ENCODE results near the gene EXOC6B. TPM values are rescaled to one million over a fixed set of nuclear protein-coding genes. Genes with fewer than 3 reads are reported as not detected.

The EXOC6B gene
- total RNA-seq, 1 donor from 2014 or later = 32.4 TPM

DNA sequence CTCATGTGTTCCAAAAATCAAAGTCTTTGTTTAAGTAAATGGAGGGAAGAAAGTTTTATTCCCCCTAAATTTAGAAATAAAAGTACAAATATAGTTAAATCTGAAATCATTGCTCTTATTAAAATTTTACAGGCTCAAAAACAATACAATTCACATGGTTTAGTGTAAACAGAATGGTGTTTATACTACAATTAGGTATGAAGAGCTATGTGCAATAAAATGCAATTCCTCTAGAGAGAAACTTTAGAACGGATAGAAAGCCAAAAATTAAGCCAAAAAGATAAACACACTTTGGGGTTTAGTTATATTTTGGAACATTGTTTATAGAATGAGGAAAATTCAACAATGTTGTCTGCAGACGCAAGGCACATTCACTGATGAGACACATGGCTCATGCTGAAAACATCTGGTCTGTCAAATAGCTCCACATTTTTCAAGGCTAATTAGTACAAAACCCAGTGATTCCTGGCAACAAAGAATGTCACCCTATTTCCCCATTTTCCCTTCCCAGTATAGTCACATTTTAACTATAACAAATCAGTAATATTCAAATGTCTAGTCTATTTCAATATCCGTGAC lies 103.3 kb downstream of the EXOC6B start:
- no peak for DNase-seq (ENCODE audit: low spot score in 2 of 2)
- Histone ChIP-seq H3K9me3 (no peaks in the 10 kb centered on the region), H3K36me3 (peaks cover 0 to 7% of the 10 kb centered on the region in 2 donors), H3K27ac (no peak overlapping the region), H3K27me3 (no peaks in the 10 kb centered on the region), H3K4me3 (no peak overlapping the region), H3K4me1 (no peaks in the 10 kb centered on the region)
- TF ChIP-seq, protein P1, sequence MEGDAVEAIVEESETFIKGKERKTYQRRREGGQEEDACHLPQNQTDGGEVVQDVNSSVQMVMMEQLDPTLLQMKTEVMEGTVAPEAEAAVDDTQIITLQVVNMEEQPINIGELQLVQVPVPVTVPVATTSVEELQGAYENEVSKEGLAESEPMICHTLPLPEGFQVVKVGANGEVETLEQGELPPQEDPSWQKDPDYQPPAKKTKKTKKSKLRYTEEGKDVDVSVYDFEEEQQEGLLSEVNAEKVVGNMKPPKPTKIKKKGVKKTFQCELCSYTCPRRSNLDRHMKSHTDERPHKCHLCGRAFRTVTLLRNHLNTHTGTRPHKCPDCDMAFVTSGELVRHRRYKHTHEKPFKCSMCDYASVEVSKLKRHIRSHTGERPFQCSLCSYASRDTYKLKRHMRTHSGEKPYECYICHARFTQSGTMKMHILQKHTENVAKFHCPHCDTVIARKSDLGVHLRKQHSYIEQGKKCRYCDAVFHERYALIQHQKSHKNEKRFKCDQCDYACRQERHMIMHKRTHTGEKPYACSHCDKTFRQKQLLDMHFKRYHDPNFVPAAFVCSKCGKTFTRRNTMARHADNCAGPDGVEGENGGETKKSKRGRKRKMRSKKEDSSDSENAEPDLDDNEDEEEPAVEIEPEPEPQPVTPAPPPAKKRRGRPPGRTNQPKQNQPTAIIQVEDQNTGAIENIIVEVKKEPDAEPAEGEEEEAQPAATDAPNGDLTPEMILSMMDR (IDR thresholded peaks at IDR 0.05) = no peak
- intact Hi-C loops (cut with DNase I) = no loop called here

DNA sequence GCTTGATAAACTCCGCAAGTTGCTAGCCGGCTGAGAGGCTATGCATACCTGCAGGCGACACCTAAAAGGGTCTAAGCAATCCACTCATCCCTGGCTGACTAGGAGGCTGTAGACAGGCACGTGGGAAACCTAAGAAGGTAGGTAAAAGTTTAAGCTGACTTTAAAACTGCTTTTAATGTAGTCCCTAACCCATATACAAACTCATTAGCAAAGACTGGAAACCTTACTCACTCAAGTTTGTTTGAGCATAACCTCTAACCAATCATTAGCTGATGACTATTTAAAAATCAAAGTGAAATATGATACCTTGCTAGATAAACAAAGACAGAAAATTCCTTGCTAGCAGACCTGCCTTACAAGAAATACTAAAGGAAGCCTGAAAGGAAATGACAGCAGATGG lies 106.4 kb downstream of the EXOC6B start:
- H3K9me3 ChIP-seq = no peaks in the 10 kb centered on the region
- no peak overlapping the region for H3K4me3 ChIP-seq
- intact Hi-C loops (cut with DNase I) = no loop called here
- peaks cover 0 to 11% of the 10 kb centered on the region in 2 donors for H3K36me3 ChIP-seq
- DNase-seq (ENCODE audit: low spot score in 2 of 2) = no peak
- H3K27ac ChIP-seq = no peak overlapping the region
- H3K4me1 ChIP-seq = no peaks in the 10 kb centered on the region
- H3K27me3 ChIP-seq = no peaks in the 10 kb centered on the region
- TF ChIP-seq, protein P1 (IDR thresholded peaks at IDR 0.05) = no peak

DNA sequence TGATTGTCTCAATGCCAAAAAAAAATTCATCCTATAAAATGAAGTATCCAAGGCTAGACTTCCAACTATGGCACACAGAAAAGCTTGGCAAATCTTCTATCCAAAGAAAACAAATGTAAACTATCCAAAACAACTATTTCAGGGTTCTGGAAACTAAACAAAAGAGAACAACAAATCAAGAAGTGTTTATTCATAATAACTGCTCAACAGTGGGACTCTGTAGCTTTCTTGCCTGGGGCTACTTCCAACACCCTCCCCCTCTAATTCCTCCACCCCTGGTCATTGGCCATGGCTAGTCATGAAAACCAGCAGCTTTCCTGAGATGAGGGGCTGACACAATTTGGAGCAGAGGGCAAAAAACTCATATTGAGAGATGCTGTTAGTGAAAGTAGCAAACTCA lies 107.0 kb downstream of the EXOC6B start:
- H3K9me3 ChIP-seq = no peaks in the 10 kb centered on the region
- H3K27ac ChIP-seq = no peak overlapping the region
- TF ChIP-seq, protein P1 (IDR thresholded peaks at IDR 0.05) = no peak
- peaks cover 0 to 11% of the 10 kb centered on the region in 2 donors for H3K36me3 ChIP-seq
- intact Hi-C loops (cut with DNase I) = no loop called here
- H3K4me1 ChIP-seq = no peaks in the 10 kb centered on the region
- no peak overlapping the region for H3K4me3 ChIP-seq
- DNase-seq (ENCODE audit: low spot score in 2 of 2) = no peak
- H3K27me3 ChIP-seq = no peaks in the 10 kb centered on the region

DNA sequence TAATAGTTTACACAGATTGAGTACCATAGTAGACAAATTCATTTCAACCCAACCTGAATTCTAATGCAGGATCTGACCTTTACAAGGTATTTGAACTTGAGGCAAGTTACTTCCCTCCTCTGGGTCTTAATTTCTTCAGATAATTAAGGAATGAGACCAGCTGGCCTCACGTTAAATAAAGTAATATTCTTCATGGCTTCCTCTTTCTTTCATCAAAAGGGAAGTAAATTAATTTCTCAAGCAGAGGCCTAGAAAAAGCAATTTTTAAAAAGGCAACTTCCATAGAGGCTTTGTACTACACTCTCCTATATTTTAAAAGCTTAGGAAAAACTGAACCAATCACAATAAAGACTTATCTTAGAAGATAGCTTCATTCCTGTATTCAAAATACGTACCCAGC lies 109.2 kb downstream of the EXOC6B start:
- Histone ChIP-seq H3K27ac (no peak overlapping the region), H3K4me3 (no peak overlapping the region), H3K4me1 (no peaks in the 10 kb centered on the region), H3K27me3 (no peaks in the 10 kb centered on the region), H3K36me3 (peaks cover 0 to 14% of the 10 kb centered on the region in 2 donors), H3K9me3 (no peaks in the 10 kb centered on the region)
- intact Hi-C loops (cut with DNase I) = no loop called here
- no peak for DNase-seq (ENCODE audit: low spot score in 2 of 2)
- TF ChIP-seq, protein P1 (IDR thresholded peaks at IDR 0.05) = no peak

DNA sequence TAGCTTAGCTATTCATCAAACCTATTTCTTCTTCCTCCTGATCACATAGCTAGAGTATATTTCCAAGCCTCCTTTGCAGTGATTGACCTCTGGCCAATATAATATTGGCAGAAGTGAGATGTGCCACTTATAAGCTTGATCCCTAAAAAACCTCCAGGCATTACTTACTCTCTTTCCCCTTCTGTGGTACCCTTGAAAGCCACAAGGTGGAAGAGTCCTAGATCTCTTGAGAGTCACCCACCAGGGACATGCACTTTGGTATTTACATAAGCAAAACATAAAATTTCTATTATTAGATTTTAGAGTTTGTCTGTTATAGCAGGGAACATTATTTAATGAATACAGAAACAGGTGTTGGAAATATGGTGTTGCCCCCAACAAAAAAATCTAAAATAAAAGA lies 112.0 kb downstream of the EXOC6B start:
- H3K9me3 ChIP-seq = no peaks in the 10 kb centered on the region
- no peak overlapping the region for H3K4me3 ChIP-seq
- intact Hi-C loops (cut with DNase I) = no loop called here
- H3K4me1 ChIP-seq = no peaks in the 10 kb centered on the region
- no peak for DNase-seq (ENCODE audit: low spot score in 2 of 2)
- no peak overlapping the region for H3K27ac ChIP-seq
- H3K36me3 ChIP-seq = peaks cover 0 to 14% of the 10 kb centered on the region in 2 donors
- no peaks in the 10 kb centered on the region for H3K27me3 ChIP-seq
- TF ChIP-seq, protein P1 (IDR thresholded peaks at IDR 0.05) = no peak

DNA sequence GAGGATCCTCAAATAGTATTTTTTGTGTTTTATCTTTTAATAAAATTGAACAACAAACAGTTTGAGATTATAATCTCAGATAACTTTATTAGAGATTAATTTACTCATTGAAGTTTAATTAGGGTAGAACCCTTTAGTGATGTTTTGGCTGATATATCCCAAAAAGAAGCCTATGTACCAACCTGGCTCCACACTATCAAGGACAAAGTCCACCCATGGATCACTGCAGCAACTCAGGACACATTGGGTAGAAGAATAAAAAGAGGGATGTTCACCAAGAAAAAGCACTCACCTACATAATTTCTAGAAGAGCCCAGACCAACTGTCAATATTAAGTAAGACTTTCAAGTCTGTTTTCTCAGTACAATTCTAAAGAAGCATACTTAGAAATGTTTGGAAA lies 112.9 kb downstream of the EXOC6B start:
- Histone ChIP-seq H3K27me3 (no peaks in the 10 kb centered on the region), H3K4me3 (no peak overlapping the region), H3K36me3 (peaks cover 0 to 11% of the 10 kb centered on the region in 2 donors), H3K27ac (no peak overlapping the region), H3K4me1 (no peaks in the 10 kb centered on the region), H3K9me3 (no peaks in the 10 kb centered on the region)
- intact Hi-C loops (cut with DNase I) = no loop called here
- TF ChIP-seq, protein P1 (IDR thresholded peaks at IDR 0.05) = no peak
- no peak for DNase-seq (ENCODE audit: low spot score in 2 of 2)
